NOMO-1 (cell line): ENCODE data around the gene BSND.
"Not testable (repeated sequence)": the region's sequence is repeated elsewhere in the genome, so short reads cannot be mapped to it uniquely, and the experiment has no call there.

Experiments used
- DNase-seq, 2 experiments: peaks; one replicate each; lab custom pipeline; 2025; ENCODE audit not compliant: unreplicated experiment in 2 of 2; lab: John Stamatoyannopoulos, UW

Gene BSND

DNA sequence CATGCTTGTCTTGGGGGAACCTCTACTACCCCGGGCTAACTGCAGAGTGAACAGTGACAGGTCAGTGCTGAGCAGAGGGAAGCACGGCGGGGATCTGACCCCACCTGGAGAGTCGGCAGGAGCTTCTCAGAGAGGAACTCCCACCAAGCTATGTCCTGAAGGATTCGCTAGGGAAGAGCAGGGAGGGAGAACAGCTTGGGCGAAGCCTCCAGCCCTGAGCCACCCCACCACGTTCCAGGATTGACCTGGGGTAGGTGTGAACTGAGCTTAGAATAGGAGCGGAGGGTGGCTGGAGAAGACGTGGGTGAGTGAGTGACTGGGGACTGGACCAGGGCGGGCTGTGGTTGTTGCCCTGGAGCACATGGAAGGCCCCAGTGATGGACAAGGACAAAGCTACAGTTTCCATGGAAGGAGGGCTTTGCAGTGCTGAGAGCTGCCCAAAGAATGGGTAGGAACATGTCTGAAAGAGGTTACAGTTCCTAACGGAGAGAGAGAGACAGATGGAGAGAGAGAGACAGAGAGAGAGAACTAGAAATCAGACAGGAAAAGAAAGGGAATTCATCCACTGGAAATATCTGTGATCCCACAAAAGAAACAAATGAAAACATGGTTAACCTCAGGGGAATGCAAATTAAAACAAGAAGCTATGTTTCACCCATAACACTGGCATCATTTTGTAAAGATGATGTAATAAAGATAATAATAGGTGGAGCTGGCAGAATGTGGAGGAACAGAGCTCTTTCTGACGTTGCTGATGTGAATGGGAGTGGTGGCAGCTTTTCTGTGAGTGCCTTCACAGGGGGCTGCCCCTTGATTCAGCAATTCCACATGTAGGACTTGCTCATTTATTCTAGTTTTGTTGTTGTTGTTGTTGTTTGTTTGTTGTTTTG is 17.2 kb downstream of the BSND start:
- DNase-seq: no peak

DNA sequence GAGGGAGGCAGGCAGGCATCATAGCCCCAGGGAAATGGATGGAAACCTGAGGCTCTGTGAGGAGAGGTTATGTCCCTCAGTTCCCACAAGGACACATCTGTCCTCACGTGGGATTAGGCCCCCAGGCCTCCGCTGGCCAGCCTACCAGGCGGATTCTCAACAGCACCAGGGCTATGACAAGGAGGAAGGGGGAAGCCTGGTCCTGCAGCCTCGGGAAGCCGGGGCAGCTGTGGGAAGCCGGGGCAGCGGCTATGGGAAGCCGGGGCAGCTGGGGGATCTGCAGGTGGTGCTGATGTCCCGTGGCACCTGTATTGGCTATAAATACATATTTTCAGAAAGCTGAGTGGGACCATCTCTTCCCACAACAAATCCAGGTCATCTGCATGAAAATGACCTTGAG is 19.7 kb downstream of the BSND start:
- no peak for DNase-seq

DNA sequence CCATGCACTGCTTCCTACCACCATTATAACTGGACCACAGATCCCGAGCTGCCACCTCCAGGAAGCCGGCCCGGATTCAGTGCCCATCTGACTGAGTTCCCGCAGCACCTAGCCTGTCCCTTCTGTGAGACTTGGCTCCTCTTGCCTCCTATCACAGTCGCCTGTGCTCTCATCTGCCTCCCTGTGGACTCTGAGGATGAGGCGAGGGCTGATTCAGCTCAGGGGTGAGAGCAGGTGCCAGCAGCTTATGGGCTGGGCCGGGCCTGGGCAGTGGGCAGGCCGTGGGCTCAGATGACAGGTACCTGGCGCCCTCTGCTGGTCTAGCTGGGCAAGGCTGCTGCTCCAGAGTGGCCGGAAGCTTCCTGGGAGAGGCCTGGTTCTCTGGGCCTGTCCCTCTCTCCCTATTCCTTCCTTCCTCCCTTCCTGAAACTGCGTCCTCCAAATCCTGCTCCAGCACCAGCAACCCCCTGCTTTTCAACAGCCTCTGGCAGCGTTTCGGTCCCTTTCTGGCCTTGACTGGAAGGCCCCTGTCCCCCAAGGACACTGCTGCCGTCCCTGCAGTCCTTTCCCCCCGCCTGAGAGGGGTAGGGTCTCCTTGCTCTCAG is 23.3 kb downstream of the BSND start:
- peak; percentile 61 to 68 for DNase-seq

DNA sequence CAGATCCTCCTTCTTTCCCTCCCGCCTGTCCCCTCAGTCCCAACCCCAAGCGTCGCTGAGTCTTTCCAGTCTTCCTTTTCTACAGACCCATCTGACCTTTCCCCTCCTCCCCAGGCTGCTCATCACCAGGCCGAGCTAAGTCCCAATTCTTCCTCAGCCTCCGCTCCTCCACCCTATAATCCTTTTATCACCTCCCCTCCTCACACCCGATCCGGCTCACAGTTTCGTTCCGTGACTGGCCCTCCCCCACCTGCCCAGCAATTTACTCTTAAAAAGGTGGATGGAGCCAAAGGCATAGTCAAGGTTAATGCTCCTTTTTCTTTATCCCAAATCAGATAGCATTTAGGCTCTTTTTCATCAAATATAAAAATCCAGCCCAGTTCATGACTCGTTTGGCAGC is 25.4 kb downstream of the BSND start:
- not testable (repeated sequence) for DNase-seq

DNA sequence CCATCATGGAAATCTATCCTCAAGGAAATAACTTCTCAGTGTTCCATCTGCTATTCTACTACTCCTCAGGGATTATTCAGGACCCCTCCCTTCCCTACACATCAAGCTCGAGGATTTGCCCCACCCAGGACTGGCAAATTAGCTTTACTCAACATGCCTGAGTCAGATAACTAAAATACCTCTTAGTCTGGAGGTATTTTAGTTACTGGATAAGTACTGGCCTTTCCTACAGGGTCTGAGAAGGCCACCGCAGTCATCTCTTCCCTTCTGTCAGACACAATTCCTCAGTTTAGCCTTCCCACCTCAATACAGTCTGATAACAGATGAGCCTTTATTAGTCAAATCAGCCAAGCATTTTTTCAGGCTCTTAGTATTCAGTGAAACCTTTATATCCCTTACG is 27.9 kb downstream of the BSND start:
- not testable (repeated sequence) for DNase-seq

- DNase-seq: not testable (repeated sequence)
These were observed 32.4 kb downstream of the BSND start for GRCh38 chr1:55031098-55031497.

GRCh38 chr1:55033265-55033614 is 34.5 kb downstream of the BSND start:
- no peak for DNase-seq

DNA sequence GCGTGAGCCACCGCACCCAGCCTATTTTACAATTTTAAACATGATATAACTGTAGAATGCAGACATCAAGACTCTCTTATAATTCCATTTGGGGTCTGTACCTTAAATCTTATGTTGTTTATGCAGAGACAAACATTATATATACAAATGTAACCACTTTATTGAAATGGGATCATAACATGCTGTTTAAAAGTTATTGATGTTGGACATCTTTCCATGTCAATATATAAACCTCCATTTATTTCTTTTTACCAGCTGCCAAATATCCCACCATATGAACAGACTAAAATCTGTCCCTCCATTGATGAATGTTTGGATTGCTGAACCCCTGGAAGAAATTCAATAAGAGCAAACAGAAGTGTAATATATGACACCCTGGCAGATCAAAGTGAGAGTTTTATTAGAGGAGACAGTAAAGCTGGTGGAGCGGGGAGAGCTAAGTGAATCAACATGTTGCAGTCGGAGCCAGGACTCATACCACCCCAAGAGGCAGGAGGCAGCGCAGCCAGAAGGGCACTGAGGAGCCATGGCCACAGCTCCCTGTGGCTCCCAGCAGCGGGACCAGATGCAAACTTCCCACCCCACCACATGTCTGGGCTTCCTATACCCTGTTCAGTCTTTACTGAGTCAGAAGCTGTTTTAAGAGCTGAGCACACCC is 35.9 kb downstream of the BSND start:
- no peak for DNase-seq

GRCh38 chr1:55035904-55036303 is 37.2 kb downstream of the BSND start:
- DNase-seq: peak; percentile 17 to 40

GRCh38 chr1:55037733-55038551 is 39.2 kb downstream of the BSND start:
- no peak for DNase-seq

- no peak for DNase-seq
These were observed 39.8 kb downstream of the BSND start for GRCh38 chr1:55038552-55038838.

DNA sequence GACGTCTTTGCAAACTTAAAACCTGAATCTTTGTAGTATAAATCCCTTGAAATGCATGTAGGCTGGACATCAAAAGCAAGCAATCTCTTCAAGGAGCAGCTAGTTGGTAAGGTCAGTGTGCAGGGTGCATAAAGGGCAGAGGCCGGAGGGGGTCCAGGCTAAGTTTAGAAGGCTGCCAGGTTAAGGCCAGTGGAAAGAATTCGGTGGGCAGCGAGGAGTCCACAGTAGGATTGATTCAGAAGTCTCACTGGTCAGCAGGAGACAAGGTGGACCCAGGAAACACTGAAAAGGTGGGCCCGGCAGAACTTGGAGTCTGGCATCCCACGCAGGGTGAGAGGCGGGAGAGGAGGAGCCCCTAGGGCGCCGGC is 40.2 kb downstream of the BSND start:
- no peak for DNase-seq

GRCh38 chr1:55039342-55040082 is 40.8 kb downstream of the BSND start, which contains the start of gene PCSK9:
Gene PCSK9, plus strand, starts transcription at chr1:55039548. Its CDS starts 290 bp downstream, at chr1:55039838.
- no peak for DNase-seq

GRCh38 chr1:55040083-55040932 is 41.6 kb downstream of the BSND start:
- DNase-seq: no peak

DNA sequence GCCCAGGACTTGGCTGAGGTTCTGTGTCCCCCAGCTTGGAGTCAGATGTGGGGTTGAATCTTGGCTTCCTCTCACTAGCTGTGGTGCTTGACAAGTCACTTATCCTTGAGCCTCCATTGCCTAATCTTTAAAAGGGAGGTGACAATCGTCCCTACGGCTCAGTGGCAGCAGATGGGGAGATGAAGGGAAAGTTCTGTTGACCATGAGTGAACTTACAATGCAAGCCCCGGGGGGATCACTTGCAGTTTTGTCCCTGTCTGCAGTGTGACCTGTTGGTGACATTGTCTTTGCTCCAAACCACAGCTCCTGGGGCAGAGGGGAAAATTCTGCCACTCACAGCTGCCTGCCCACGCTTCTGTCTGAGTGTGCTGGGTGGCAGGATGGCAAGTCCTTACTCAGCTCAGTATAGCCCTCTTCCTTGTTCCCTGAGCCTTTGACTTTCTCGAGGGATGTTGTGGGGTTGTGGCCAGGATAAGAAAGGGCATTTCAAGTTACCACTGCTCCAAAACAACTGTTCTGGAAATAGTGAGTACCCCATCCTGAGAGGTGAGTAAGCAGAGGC is 42.3 kb downstream of the BSND start:
- DNase-seq: no peak

- DNase-seq: no peak
These were observed 42.9 kb downstream of the BSND start for GRCh38 chr1:55041613-55042012.

GRCh38 chr1:55043011-55043410 is 44.3 kb downstream of the BSND start:
- no peak for DNase-seq

DNA sequence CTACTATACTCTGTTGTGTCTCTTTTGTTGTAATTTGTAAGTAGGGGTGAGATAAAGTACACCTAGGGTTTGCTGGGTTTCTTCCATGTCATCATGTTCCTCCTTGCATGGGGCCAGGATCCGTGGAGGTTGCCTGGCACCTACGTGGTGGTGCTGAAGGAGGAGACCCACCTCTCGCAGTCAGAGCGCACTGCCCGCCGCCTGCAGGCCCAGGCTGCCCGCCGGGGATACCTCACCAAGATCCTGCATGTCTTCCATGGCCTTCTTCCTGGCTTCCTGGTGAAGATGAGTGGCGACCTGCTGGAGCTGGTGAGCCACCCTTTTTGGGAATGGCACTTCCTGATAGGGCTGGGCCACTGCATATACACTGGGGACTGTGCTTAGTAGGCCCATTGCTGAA is 45.0 kb downstream of the BSND start:
- DNase-seq: no peak
